ENCODE measurements around the gene MARCKSL1. TPM values are rescaled to one million over a fixed set of nuclear protein-coding genes. Genes with fewer than 3 reads are reported as not detected.

The MARCKSL1 gene
- total RNA-seq, 2 experiments from 2014 or later, result 23.4 to 23.6 TPM

- no peak for TF ChIP-seq CTCF (IDR thresholded peaks at IDR 0.05)
- Histone ChIP-seq H3K4me3 (ENCODE audit: low read length) (no peak overlapping the region), H3K36me3 (ENCODE audit: insufficient read depth, low read length) (no peaks in the 10 kb centered on the region), H3K27ac (ENCODE audit: low read depth in 1 of 2, low read length in 2 of 2) (no peak overlapping the region), H3K4me1 (ENCODE audit: insufficient read depth, low read length) (peaks cover 41% of the 10 kb centered on the region), H3K27me3 (ENCODE audit: control insufficient read depth in 1 of 2, insufficient read depth in 2 of 2, low read length in 2 of 2) (no peaks in the 10 kb centered on the region), H3K9me3 (ENCODE audit: control insufficient read depth in 1 of 2, insufficient read depth in 1 of 2, low read length in 2 of 2) (no peaks in the 10 kb centered on the region)
- Mint-ChIP-seq H3K36me3 (ENCODE audit: low read depth) (no peaks in the 10 kb centered on the region), H3K4me1 (ENCODE audit: low read depth) (peaks cover 39% of the 10 kb centered on the region), H3K27ac (no peak overlapping the region), H3K4me3 (no peak overlapping the region), H3K27me3 (no peaks in the 10 kb centered on the region), H3K9me3 (no peaks in the 10 kb centered on the region)
- DNase-seq, result no peak
- CTCF ChIA-PET, result interaction anchor here (1.0 kb wide), 1 partner anchor 9 kb away, joined by 3 read pairs; no protein-coding TSS in a partner anchor
- ATAC-seq (ENCODE audit: poor library complexity), result no peak
- POLR2A ChIA-PET, result interaction anchor here (2.2 kb wide), 1 partner anchor 52 kb away, joined by 5 read pairs; the partner anchor contains the start of gene BSDC1
- intact Hi-C loops (cut with DNase I, micrococcal nuclease), result no loop called here
Measured at GRCh38 chr1:32341971-32342370, 5.9 kb upstream of the MARCKSL1 start.

- intact Hi-C loops (cut with DNase I, micrococcal nuclease), result no loop called here
Measured at GRCh38 chr1:32341186-32341757, 5.2 kb upstream of the MARCKSL1 start.

GRCh38 chr1:32339363-32339978 lies 3.4 kb upstream of the MARCKSL1 start:
- POLR2A ChIA-PET, result no interaction called here
- Mint-ChIP-seq H3K4me1 (ENCODE audit: low read depth) (peaks cover 27% of the 10 kb centered on the region), H3K9me3 (no peaks in the 10 kb centered on the region), H3K27me3 (no peaks in the 10 kb centered on the region), H3K4me3 (no peak overlapping the region), H3K27ac (no peak overlapping the region), H3K36me3 (ENCODE audit: low read depth) (peaks cover 3% of the 10 kb centered on the region)
- TF ChIP-seq CTCF (IDR thresholded peaks at IDR 0.05), result no peak
- intact Hi-C loops (cut with DNase I, micrococcal nuclease), result loop anchor here in 1 of 2 experiments (5.0 kb wide), 1 partner anchor 97 kb away; no protein-coding TSS in a partner anchor
- Histone ChIP-seq H3K27ac (ENCODE audit: low read depth in 1 of 2, low read length in 2 of 2) (no peak overlapping the region), H3K4me3 (ENCODE audit: low read length) (no peak overlapping the region), H3K36me3 (ENCODE audit: insufficient read depth, low read length) (no peaks in the 10 kb centered on the region), H3K27me3 (ENCODE audit: control insufficient read depth in 1 of 2, insufficient read depth in 2 of 2, low read length in 2 of 2) (no peaks in the 10 kb centered on the region), H3K4me1 (ENCODE audit: insufficient read depth, low read length) (peaks cover 40% of the 10 kb centered on the region), H3K9me3 (ENCODE audit: control insufficient read depth in 1 of 2, insufficient read depth in 1 of 2, low read length in 2 of 2) (no peaks in the 10 kb centered on the region)
- DNase-seq (peak in 2 of 14 experiments; percentile 66 to 76), ATAC-seq (ENCODE audit: poor library complexity) (no peak)
- CTCF ChIA-PET, result no interaction called here

More at GRCh38 chr1:32341186-32341757, 5.2 kb upstream of the MARCKSL1 start:
- Histone ChIP-seq H3K27ac (ENCODE audit: low read depth in 1 of 2, low read length in 2 of 2) (no peak overlapping the region), H3K36me3 (ENCODE audit: insufficient read depth, low read length) (no peaks in the 10 kb centered on the region), H3K4me1 (ENCODE audit: insufficient read depth, low read length) (peaks cover 48% of the 10 kb centered on the region), H3K4me3 (ENCODE audit: low read length) (no peak overlapping the region), H3K27me3 (ENCODE audit: control insufficient read depth in 1 of 2, insufficient read depth in 2 of 2, low read length in 2 of 2) (no peaks in the 10 kb centered on the region), H3K9me3 (ENCODE audit: control insufficient read depth in 1 of 2, insufficient read depth in 1 of 2, low read length in 2 of 2) (no peaks in the 10 kb centered on the region)
- no peak for TF ChIP-seq CTCF (IDR thresholded peaks at IDR 0.05)
- ChIA-PET POLR2A (interaction anchor here (2.2 kb wide), 1 partner anchor 53 kb away, joined by 5 read pairs; the partner anchor contains the start of gene BSDC1), CTCF (no interaction called here)
- Mint-ChIP-seq H3K27me3 (no peaks in the 10 kb centered on the region), H3K9me3 (no peaks in the 10 kb centered on the region), H3K4me1 (ENCODE audit: low read depth) (peaks cover 35% of the 10 kb centered on the region), H3K36me3 (ENCODE audit: low read depth) (no peaks in the 10 kb centered on the region), H3K27ac (no peak overlapping the region), H3K4me3 (no peak overlapping the region)
- DNase-seq (no peak), ATAC-seq (ENCODE audit: poor library complexity) (no peak)

All from CD4-positive, alpha-beta T cell (primary cell).